Upper lobe of left lung (tissue), 6 donors: ENCODE data around the gene DONSON. TPM values are rescaled to one million over a fixed set of nuclear protein-coding genes. Genes with fewer than 3 reads are reported as not detected.

ENCODE experiments used
- ATAC-seq, 2 donors: fragments of 200-7000 bp; cut with Tn5 transposase; one replicate each; pipeline ENCODE4 v1.9.1; 2022; ENCODE audit warnings: mild to moderate bottlenecking in 2 of 2, moderate library complexity in 2 of 2; ENCODE audit not compliant: low FRiP score in 2 of 2
- DNase-seq, 2 donors: peaks; one replicate each; pipeline ENCODE4 v3.0.0-alpha.2; 2019 to 2020
- H3K27ac ChIP-seq, 4 donors: fragments of 200-600 bp; sonication (generic); one replicate each; pipeline ENCODE4 v1.5.1; 2016 to 2019
- H3K27me3 ChIP-seq, 4 donors: fragments of 200-600 bp; sonication (generic); one replicate each; pipeline ENCODE4 v1.5.1; 2017 to 2019
- H3K36me3 ChIP-seq, 4 donors: fragments of 200-600 bp; sonication (generic); one replicate each; pipeline ENCODE4 v1.5.1; 2016 to 2019
- H3K4me1 ChIP-seq, 4 donors: fragments of 200-600 bp; sonication (generic); one replicate each; pipeline ENCODE4 v1.5.1; 2018 to 2019
- H3K4me3 ChIP-seq, 4 donors: fragments of 200-600 bp; sonication (generic); one replicate each; pipeline ENCODE4 v1.5.1; 2017 to 2019; ENCODE audit warnings: mild to moderate bottlenecking in 2 of 4, moderate library complexity in 1 of 4
- H3K9me3 ChIP-seq, 4 donors: fragments of 200-600 bp; sonication (generic); one replicate each; pipeline ENCODE4 v1.5.1; 2018 to 2019
- EP300 ChIP-seq, 4 donors: sonication (generic); formaldehyde crosslinking; IDR thresholded peaks; one replicate each; pipeline ENCODE4 v1.5.1; 2017; ENCODE audit warnings: antibody characterized with exemption in 4 of 4, control low read depth in 2 of 4
- POLR2A ChIP-seq, 4 donors: fragments of 450-650 bp; IDR thresholded peaks; one replicate each; pipeline ENCODE4 v1.5.1; 2016 to 2017; ENCODE audit warnings: antibody characterized with exemption in 4 of 4, mild to moderate bottlenecking in 2 of 4
- POLR2AphosphoS5 ChIP-seq, 2 donors: sonication (generic); formaldehyde crosslinking; IDR thresholded peaks; one replicate each; pipeline ENCODE4 v1.5.1; 2017; ENCODE audit warnings: antibody characterized with exemption in 2 of 2
- WGBS, 2 donors: methylation state at CpG; one replicate each; pipeline ENCODE4 v1.1.5; 2017 to 2018; 5-methylcytosine and 5-hydroxymethylcytosine counted together
- total RNA-seq, 6 donors: library from RNA; depleted of rRNA in 4 of 6; stranded (reverse); fragments of >200 nt in 4 of 6; gene quantifications; one replicate each; pipeline versions ENCODE4 v1.1.0 to v1.2.1, GENCODE V29; 2016 to 2021
- TF ChIP-seq, protein P1 (sequence below), 6 experiments: fragments of 450-650 bp in 4 of 6; fragments of 200-600 bp in 2 of 6; sonication (generic) in 2 of 6; IDR thresholded peaks; one replicate each; pipeline ENCODE4 v1.5.1; 2016 to 2019; ENCODE audit warnings: antibody characterized with exemption in 6 of 6
- donor health status: DM: no; HTN: no; CAD: no; lungs with moderate emphysema.
- donor health status: DM: no; HTN: yes; CAD: no; lungs with severe emphysema.

DONSON gene
- total RNA-seq, 6 donors from 2014 or later = 4.3 to 19.2 (median 6.3) TPM

DNA sequence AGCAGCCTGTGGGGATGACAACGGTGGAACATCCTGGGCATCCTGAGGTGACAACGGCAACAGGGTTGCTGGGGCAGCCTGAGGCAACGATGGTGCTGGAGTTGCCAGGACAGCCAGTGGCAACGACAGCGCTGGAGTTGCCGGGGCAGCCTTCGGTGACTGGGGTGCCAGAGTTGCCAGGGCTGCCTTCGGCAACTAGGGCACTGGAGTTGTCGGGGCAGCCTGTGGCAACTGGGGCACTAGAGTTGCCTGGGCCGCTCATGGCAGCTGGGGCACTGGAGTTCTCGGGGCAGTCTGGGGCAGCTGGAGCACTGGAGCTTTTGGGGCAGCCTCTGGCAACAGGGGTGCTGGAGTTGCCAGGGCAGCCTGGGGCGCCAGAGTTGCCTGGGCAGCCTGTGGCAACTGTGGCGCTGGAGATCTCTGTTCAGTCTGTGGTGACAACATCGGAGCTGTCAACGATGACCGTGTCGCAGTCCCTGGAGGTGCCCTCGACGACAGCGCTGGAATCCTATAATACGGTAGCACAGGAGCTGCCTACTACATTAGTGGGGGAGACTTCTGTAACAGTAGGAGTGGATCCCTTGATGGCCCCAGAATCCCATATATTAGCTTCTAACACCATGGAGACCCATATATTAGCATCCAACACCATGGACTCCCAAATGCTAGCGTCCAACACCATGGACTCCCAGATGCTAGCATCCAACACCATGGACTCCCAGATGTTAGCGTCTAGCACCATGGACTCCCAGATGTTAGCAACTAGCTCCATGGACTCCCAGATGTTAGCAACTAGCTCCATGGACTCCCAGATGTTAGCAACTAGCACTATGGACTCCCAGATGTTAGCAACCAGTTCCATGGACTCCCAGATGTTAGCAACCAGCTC lies 37.5 kb downstream of the DONSON start:
- 97 to 98% methylated on average over 9 to 23 of the region's 23 CpGs for WGBS, 2 donors
- Histone ChIP-seq H3K36me3 (peaks cover 58 to 97% (median 79%) of the 10 kb centered on the region in 4 donors), H3K4me1 (peaks cover 10 to 20% (median 13%) of the 10 kb centered on the region in 4 donors), H3K27me3 (no peaks in the 10 kb centered on the region), H3K9me3 (no peaks in the 10 kb centered on the region), H3K27ac (no peak overlapping the region), H3K4me3 (no peak overlapping the region)
- ATAC-seq = peak; percentile 15 to 56
- peak in 1 of 2 donors; percentile 58 for DNase-seq
- TF ChIP-seq POLR2A (IDR thresholded peaks at IDR 0.05) (no peak), EP300 (IDR thresholded peaks at IDR 0.05) (no peak), POLR2AphosphoS5 (IDR thresholded peaks at IDR 0.05) (no peak)
- TF ChIP-seq, protein P1, sequence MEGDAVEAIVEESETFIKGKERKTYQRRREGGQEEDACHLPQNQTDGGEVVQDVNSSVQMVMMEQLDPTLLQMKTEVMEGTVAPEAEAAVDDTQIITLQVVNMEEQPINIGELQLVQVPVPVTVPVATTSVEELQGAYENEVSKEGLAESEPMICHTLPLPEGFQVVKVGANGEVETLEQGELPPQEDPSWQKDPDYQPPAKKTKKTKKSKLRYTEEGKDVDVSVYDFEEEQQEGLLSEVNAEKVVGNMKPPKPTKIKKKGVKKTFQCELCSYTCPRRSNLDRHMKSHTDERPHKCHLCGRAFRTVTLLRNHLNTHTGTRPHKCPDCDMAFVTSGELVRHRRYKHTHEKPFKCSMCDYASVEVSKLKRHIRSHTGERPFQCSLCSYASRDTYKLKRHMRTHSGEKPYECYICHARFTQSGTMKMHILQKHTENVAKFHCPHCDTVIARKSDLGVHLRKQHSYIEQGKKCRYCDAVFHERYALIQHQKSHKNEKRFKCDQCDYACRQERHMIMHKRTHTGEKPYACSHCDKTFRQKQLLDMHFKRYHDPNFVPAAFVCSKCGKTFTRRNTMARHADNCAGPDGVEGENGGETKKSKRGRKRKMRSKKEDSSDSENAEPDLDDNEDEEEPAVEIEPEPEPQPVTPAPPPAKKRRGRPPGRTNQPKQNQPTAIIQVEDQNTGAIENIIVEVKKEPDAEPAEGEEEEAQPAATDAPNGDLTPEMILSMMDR (IDR thresholded peaks at IDR 0.05) = no peak

DNA sequence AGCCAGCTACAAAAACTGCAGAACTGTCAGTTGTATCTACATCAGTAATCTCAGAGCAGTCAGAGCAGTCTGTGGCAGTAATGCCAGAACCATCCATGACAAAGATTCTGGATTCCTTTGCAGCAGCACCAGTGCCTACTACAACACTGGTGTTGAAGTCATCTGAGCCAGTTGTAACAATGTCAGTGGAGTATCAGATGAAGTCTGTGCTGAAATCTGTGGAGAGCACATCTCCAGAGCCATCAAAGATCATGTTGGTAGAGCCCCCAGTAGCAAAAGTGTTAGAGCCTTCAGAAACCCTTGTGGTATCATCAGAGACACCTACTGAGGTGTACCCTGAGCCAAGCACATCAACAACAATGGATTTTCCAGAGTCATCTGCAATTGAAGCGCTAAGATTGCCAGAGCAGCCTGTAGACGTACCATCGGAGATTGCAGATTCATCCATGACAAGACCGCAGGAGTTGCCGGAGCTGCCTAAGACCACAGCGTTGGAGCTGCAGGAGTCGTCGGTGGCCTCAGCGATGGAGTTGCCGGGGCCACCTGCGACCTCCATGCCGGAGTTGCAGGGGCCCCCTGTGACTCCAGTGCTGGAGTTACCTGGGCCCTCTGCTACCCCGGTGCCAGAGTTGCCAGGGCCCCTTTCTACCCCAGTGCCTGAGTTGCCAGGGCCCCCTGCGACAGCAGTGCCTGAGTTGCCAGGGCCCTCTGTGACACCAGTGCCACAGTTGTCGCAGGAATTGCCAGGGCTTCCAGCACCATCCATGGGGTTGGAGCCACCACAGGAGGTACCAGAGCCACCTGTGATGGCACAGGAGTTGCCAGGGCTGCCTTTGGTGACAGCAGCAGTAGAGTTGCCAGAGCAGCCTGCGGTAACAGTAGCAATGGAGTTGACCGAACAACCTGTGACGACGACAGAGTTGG lies 38.4 kb downstream of the DONSON start:
- peak in 1 of 2 donors; percentile 55 for DNase-seq

DNA sequence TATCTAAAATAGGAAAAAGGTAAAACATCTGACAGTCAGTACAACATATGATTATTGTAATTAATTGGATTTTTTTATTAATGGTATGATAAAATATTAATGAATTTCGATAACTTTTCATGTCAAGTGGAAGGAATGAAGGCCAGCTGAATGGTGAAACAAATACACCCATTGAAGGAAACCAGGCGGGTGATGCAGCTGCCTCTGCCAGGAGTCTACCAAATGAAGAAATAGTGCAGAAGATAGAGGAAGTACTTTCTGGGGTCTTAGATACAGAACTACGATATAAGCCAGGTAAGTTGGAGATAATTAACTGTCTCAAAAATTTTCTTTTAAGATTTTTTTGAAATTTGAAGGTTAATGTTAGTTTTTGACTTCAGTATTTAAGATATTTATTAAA lies 42.4 kb downstream of the DONSON start:
- TF ChIP-seq, protein P1 (IDR thresholded peaks at IDR 0.05) = no peak
- no peak for TF ChIP-seq POLR2A (IDR thresholded peaks at IDR 0.05)
- TF ChIP-seq EP300 (IDR thresholded peaks at IDR 0.05) = no peak
- TF ChIP-seq POLR2AphosphoS5 (IDR thresholded peaks at IDR 0.05) = no peak
- Histone ChIP-seq H3K4me3 (no peak overlapping the region), H3K36me3 (peaks cover 28 to 50% (median 39%) of the 10 kb centered on the region in 4 donors), H3K4me1 (peaks cover 26 to 38% (median 29%) of the 10 kb centered on the region in 4 donors), H3K9me3 (no peaks in the 10 kb centered on the region), H3K27me3 (no peaks in the 10 kb centered on the region), H3K27ac (no peak overlapping the region)
- 46 to 55% methylated on average over 3 of the region's 3 CpGs for WGBS, 2 donors
- no peak for ATAC-seq
- no peak for DNase-seq

More for the DNA sequence above, 38.4 kb downstream of the DONSON start:
- no peak overlapping the region for H3K4me3 ChIP-seq
- peaks cover 14 to 20% (median 16%) of the 10 kb centered on the region in 4 donors for H3K4me1 ChIP-seq
- peaks cover 58 to 88% (median 78%) of the 10 kb centered on the region in 4 donors for H3K36me3 ChIP-seq
- no peaks in the 10 kb centered on the region for H3K27me3 ChIP-seq
- no peak for ATAC-seq
- no peak overlapping the region for H3K27ac ChIP-seq
- 98 to 100% methylated on average over 4 to 18 of the region's 19 CpGs for WGBS, 2 donors
- TF ChIP-seq, protein P1 (IDR thresholded peaks at IDR 0.05) = no peak
- TF ChIP-seq POLR2AphosphoS5 (IDR thresholded peaks at IDR 0.05) (no peak), POLR2A (IDR thresholded peaks at IDR 0.05) (no peak), EP300 (IDR thresholded peaks at IDR 0.05) (no peak)
- no peaks in the 10 kb centered on the region for H3K9me3 ChIP-seq

DNA sequence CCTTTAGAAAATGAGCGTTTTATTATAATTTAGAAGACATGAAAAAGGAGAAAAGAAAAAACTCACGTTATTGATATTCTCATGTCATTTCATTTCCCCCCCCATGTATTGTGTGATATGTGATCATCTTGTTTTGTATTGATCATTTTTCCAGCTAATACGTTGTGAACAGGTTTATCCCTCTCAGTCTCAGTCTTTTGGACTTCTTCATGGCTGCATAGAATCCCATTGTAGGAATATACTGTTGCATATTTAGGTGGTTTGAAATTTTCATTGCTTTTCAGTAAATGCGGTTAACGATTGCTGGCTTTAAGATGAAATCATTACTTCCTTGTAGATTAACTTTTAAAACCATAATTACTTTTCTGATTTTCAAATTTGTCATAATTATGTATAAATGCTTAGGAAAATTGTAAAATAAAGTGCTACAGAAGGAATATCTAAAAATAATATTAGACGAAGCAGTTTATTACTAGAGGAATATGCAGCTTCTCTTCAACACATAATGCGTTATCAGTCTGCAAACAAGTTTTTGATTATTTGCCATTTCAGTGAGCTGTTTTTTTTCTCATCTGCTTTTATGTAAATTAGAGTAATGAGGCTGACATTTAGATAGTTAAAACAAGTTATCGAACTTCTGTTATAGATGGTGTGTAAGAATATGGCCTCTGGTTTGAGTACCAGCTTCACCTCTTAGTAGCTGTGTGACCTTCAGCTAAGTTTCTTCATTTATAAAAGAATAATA lies 43.9 kb downstream of the DONSON start:
- DNase-seq (no peak), ATAC-seq (no peak)
- 14 to 17% methylated on average over 8 of the region's 8 CpGs for WGBS, 2 donors
- Histone ChIP-seq H3K27me3 (no peaks in the 10 kb centered on the region), H3K4me3 (peak overlapping the region; percentile 65 to 73 (median 70)), H3K36me3 (peaks cover 14 to 35% (median 25%) of the 10 kb centered on the region in 4 donors), H3K27ac (peak overlapping the region in 1 of 4 donors; percentile 99), H3K4me1 (peaks cover 32 to 45% (median 38%) of the 10 kb centered on the region in 4 donors), H3K9me3 (no peaks in the 10 kb centered on the region)
- TF ChIP-seq, protein P1 (IDR thresholded peaks at IDR 0.05) = no peak
- TF ChIP-seq POLR2AphosphoS5 (IDR thresholded peaks at IDR 0.05) = no peak
- TF ChIP-seq EP300 (IDR thresholded peaks at IDR 0.05) = no peak
- TF ChIP-seq POLR2A (IDR thresholded peaks at IDR 0.05) = no peak
